ENCODE measurements around the gene CMSS1. TPM values are rescaled to one million over a fixed set of nuclear protein-coding genes. Genes with fewer than 3 reads are reported as not detected.

CMSS1 gene
- polyA plus RNA-seq, 1 of the 3 experiments (the other 2 are of a cell fraction) = 9.1 TPM

- DNase-seq = no peak
- H3K4me2 ChIP-seq = no peak overlapping the region
- no peak overlapping the region for H3K27ac ChIP-seq (ENCODE audit: low read depth in 2 of 2, low read length in 1 of 2)
- no peak overlapping the region for H3K9ac ChIP-seq
- TF ChIP-seq FOXM1 (IDR thresholded peaks at IDR 0.05; ENCODE audit: low read depth) = no peak
- no peak for TF ChIP-seq SMC3 (IDR thresholded peaks at IDR 0.05; ENCODE audit: low read depth, low read length)
- TF ChIP-seq, protein P1, sequence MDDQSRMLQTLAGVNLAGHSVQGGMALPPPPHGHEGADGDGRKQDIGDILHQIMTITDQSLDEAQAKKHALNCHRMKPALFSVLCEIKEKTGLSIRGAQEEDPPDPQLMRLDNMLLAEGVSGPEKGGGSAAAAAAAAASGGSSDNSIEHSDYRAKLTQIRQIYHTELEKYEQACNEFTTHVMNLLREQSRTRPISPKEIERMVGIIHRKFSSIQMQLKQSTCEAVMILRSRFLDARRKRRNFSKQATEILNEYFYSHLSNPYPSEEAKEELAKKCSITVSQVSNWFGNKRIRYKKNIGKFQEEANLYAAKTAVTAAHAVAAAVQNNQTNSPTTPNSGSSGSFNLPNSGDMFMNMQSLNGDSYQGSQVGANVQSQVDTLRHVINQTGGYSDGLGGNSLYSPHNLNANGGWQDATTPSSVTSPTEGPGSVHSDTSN (IDR thresholded peaks at IDR 0.05) = no peak
- TF ChIP-seq, protein P2, sequence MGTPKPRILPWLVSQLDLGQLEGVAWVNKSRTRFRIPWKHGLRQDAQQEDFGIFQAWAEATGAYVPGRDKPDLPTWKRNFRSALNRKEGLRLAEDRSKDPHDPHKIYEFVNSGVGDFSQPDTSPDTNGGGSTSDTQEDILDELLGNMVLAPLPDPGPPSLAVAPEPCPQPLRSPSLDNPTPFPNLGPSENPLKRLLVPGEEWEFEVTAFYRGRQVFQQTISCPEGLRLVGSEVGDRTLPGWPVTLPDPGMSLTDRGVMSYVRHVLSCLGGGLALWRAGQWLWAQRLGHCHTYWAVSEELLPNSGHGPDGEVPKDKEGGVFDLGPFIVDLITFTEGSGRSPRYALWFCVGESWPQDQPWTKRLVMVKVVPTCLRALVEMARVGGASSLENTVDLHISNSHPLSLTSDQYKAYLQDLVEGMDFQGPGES (IDR thresholded peaks at IDR 0.05; ENCODE audit: low read depth, low read length) = no peak
- no peak for TF ChIP-seq NRF1 (IDR thresholded peaks at IDR 0.05; ENCODE audit: low read depth, low read length)
- no peak for TF ChIP-seq GABPA (IDR thresholded peaks at IDR 0.05; ENCODE audit: low read depth)
- TF ChIP-seq TCF12 (IDR thresholded peaks at IDR 0.05) = no peak
- no peak for TF ChIP-seq POLR2AphosphoS5 (IDR thresholded peaks at IDR 0.05; ENCODE audit: low read depth, low read length)
- TF ChIP-seq TAF1 (IDR thresholded peaks at IDR 0.05; ENCODE audit: borderline replicate concordance, low read depth, low read length) = no peak
- H3F3A ChIP-seq (replicated peaks; ENCODE audit: insufficient read depth) = no peaks in the 10 kb centered on the region
- no peak overlapping the region for H2AFZ ChIP-seq (ENCODE audit: low read depth)
- no peaks in the 10 kb centered on the region for H3K9me2 ChIP-seq
- H3K79me2 ChIP-seq (ENCODE audit: insufficient read depth) = no peaks in the 10 kb centered on the region
- no peaks in the 10 kb centered on the region for H4K20me1 ChIP-seq (ENCODE audit: insufficient read depth)
- 58% methylated on average over 1 of the region's 1 CpG for WGBS (ENCODE audit: low lambda C conversion rate)
- H3K9me3 ChIP-seq = peaks cover 2% of the 10 kb centered on the region; the same call in 1 of the 2 replicates
- ChIA-PET POLR2A (no interaction called here), CTCF (interaction anchor here (1.9 kb wide), 1 partner anchor 9 kb away, joined by 4 read pairs; no protein-coding TSS in a partner anchor)
- H3K27me3 ChIP-seq (ENCODE audit: insufficient read depth) = no peaks in the 10 kb centered on the region
- no peak overlapping the region for H3K4me3 ChIP-seq (ENCODE audit: low read depth in 2 of 2, low read length in 1 of 2)
- H3K4me1 ChIP-seq (ENCODE audit: control insufficient read depth in 1 of 2, insufficient read depth in 2 of 2, low read depth in 1 of 2, low read length in 1 of 2) = peaks cover 0 to 12% of the 10 kb centered on the region in 2 experiments; a peak in 2 of 4 replicates
- H3K36me3 ChIP-seq (replicated peaks in 1 of 2; ENCODE audit: control insufficient read depth in 1 of 2, insufficient read depth in 2 of 2, low read length in 1 of 2) = no peaks in the 10 kb centered on the region
Observed at GRCh38 chr3:100173961-100174360, 356.3 kb downstream of the CMSS1 start.

DNA sequence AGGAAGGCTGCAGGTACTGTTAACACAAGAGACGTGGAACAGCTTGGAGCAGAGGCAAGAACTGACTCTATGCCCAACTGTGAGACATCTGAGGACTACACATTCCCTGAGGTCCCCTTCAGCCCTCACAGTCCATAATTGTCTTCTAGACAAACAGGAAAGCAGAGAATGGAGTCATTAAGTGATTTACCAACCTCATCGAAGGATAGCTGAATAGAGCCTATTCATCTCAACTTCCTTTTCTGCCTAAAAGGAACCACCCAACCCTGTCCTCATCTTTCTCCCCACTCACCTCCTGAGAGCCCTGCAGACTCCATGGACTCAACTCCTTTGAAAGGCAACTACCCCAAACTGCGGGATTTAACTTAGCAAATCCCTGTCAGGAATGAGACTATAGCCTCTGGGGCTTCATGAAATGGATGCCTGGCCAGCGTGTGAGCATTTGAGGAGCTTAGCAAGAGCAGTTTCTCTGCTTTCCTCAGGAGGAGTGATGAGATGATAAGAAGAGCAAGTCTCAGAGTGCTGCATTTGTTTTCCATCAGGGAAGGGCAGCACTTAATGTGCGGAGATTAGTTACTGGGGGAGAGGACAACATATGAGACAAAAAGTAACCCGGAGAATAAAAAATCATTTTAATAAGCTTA lies 358.1 kb downstream of the CMSS1 start:
- CTCF ChIA-PET = interaction anchor here (0.9 to 1.5 kb wide), 2 partner anchors 10 to 107 kb away, joined by 3 read pairs; no protein-coding TSS in a partner anchor
- Histone ChIP-seq H3K4me1 (ENCODE audit: control insufficient read depth in 1 of 2, insufficient read depth in 2 of 2, low read depth in 1 of 2, low read length in 1 of 2) (no peaks in the 10 kb centered on the region; a peak in 1 of 4 replicates), H3K9me3 (peaks cover 6% of the 10 kb centered on the region; the same call in 1 of the 2 replicates), H3K4me3 (ENCODE audit: low read depth in 2 of 2, low read length in 1 of 2) (no peak overlapping the region), H3F3A (replicated peaks; ENCODE audit: insufficient read depth) (no peaks in the 10 kb centered on the region), H3K9ac (no peak overlapping the region), H3K27me3 (ENCODE audit: insufficient read depth) (no peaks in the 10 kb centered on the region), H4K20me1 (ENCODE audit: insufficient read depth) (no peaks in the 10 kb centered on the region), H3K79me2 (ENCODE audit: insufficient read depth) (no peaks in the 10 kb centered on the region), H3K27ac (ENCODE audit: low read depth in 2 of 2, low read length in 1 of 2) (no peak overlapping the region), H3K4me2 (no peak overlapping the region), H2AFZ (ENCODE audit: low read depth) (no peak overlapping the region), H3K9me2 (no peaks in the 10 kb centered on the region), H3K36me3 (replicated peaks in 1 of 2; ENCODE audit: control insufficient read depth in 1 of 2, insufficient read depth in 2 of 2, low read length in 1 of 2) (no peaks in the 10 kb centered on the region)
- POLR2A ChIA-PET = no interaction called here
- TF ChIP-seq TCF12 (IDR thresholded peaks at IDR 0.05) = no peak
- no peak for TF ChIP-seq TEAD4 (IDR thresholded peaks at IDR 0.05; ENCODE audit: borderline replicate concordance, insufficient read depth)
- DNase-seq = no peak
- 91% methylated on average over 6 of the region's 6 CpGs for WGBS (ENCODE audit: low lambda C conversion rate)

Measured in SK-N-SH (cell line).